ENCODE data around the gene LCTL.

LCTL gene

DNA sequence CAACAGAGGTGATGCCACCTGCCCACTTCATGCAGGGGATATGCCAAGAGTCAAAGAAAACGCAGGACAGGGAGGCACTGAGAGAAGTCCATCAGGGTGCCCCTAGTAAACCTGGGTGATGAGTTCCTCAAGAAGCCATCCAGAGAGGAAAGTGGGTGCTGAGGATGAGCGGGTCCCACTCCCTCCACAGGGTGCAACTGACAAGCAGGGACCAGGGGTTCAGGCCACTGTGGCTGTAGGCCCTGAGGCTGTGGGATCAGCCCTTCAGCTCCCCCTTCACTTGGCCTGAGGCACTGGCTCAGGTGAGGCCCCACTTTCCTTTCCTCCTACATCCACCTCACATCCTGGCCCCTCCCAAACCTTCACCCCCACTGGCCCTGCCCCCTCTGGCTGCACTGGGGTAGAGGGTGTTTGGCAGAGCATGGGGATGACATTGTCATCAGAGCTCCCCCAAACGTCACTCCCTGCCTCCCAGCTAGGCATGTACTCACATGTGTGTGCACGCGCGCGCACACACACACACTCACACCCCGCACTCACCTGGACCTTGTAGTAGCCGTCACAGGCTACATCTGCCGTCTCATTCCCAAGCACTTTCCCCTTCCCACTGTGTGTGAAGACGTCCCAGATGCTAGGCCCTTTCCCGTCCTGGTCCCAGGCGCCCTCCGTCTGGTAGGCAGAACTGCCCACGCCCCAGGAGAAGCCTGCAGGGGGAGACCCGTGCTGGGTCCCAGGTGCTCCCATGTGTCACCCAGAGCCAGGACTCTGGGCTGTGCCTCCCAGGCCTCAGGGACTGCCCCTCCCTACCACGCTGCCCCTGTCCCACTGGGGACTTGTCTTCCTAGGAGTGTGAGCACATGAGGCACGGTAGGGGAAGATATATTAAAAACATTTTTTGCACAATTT lies 1.4 kb downstream of the LCTL start:
- H3K4me1 Mint-ChIP-seq (ENCODE audit: low read depth) = peaks cover 6% of the 10 kb centered on the region
- no peaks in the 10 kb centered on the region for H3K36me3 Mint-ChIP-seq (ENCODE audit: low read depth)
- no peaks in the 10 kb centered on the region for H3K9me3 Mint-ChIP-seq
- H3K27me3 Mint-ChIP-seq = peaks cover 4% of the 10 kb centered on the region
- H3K4me3 Mint-ChIP-seq = no peak overlapping the region
- no peak overlapping the region for H3K27ac Mint-ChIP-seq

DNA sequence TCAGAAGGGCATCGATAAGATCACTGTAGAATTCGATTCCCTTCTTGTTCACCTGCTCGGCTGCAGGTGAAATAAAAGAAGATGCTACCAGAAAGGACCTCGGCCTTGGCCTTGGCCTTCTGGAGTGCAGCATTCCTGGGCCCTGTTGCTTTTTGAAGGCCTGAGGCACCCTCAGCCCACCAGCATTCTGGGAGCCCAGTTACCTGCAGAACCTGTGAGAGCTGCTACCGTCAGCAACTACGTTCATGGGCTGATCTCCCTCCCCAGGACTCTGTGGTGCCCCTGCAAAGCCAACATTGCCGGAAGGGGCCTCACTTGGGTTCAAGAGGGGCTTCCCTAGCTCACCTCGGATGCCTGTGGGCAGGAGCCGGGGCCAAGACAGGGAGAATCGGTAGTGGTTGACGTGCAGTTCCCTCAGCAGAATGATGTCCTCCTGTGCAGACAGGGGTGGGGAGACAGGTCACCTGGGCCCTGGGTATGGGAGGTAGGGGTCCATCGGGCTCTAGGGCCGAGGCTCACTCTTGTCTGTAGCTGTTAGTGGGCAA lies 2.2 kb downstream of the LCTL start:
- peaks cover 4% of the 10 kb centered on the region for H3K27me3 Mint-ChIP-seq
- H3K4me1 Mint-ChIP-seq (ENCODE audit: low read depth) = peaks cover 6% of the 10 kb centered on the region
- H3K4me3 Mint-ChIP-seq = no peak overlapping the region
- no peaks in the 10 kb centered on the region for H3K36me3 Mint-ChIP-seq (ENCODE audit: low read depth)
- H3K9me3 Mint-ChIP-seq = no peaks in the 10 kb centered on the region
- no peak overlapping the region for H3K27ac Mint-ChIP-seq

DNA sequence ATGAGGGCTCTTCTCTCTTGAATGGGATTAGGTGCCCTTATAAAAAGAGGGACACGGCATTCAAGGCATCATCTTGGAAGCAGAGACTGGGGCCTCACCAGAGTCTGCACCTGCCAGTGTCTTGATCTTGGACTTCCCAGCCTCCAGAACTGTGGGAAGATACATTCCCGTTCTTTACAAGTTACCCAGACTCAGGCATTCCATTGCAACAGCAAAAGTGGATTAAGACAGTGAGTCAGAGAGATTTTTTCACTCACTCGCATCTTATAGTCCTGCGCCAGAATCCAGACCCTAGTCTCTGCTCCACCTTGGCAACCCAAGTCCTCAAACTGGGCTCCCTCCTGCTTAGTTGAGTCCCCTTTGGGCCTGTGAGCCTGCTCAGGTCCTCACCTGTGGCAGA lies 2.7 kb downstream of the LCTL start:
- Mint-ChIP-seq H3K9me3 (no peaks in the 10 kb centered on the region), H3K36me3 (ENCODE audit: low read depth) (no peaks in the 10 kb centered on the region), H3K4me1 (ENCODE audit: low read depth) (peaks cover 6% of the 10 kb centered on the region), H3K27me3 (peaks cover 4% of the 10 kb centered on the region), H3K4me3 (no peak overlapping the region), H3K27ac (no peak overlapping the region)

DNA sequence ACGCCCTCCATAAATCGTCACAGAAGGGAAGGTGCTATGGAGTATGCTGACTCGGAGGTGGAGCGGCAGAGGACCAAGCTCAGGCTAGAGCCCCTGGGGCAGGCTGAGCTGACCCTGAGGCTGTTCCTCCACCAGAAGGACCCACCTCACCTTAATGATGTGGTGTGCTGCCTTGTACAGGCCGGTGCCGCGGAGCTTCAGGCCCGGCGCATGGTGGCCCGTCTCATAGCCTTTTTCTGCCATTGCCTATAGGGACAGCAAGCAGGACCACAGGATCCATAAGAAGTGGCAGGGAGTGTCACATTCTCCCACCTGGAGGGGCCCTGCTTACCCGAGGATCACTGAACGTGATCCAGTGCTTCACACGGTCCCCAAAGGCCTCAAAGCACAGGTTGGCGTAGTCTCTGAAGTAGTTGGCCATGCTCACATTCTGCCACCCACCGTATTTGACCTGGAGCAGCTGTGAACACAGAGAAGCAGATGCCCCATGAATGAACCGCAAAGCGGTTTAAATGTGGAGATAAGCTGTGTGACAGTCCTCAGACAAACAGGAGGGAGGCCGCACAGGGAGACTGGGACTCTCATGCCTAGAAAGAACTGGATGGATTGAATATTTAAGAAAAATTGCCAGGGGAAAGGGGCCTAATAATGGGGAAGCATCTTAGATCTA lies 4.8 kb downstream of the LCTL start:
- no peaks in the 10 kb centered on the region for H3K36me3 Mint-ChIP-seq (ENCODE audit: low read depth)

DNA sequence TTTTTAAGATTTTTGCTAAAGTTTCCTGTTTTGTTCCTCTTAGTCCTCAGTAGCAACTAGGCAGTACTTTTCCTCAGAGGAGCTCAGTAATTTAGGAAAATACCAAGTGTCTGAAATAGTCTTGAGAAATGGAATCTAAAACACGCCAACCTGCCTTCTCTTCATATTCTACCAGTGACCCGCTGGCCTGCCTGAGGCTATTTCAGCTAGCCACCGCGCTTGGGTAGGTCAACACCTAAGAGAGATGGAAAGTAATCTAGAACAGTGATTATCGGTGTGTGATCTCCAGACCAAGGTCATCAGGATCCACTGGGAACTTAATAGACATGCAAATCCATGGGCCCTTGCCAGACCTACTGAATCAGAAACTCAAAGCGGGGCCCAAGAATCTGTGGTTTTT lies 7.5 kb downstream of the LCTL start:
- peaks cover 11% of the 10 kb centered on the region for H3K36me3 Mint-ChIP-seq (ENCODE audit: low read depth)
- H3K4me3 Mint-ChIP-seq = no peak overlapping the region
- no peaks in the 10 kb centered on the region for H3K4me1 Mint-ChIP-seq (ENCODE audit: low read depth)
- H3K27me3 Mint-ChIP-seq = no peaks in the 10 kb centered on the region
- H3K27ac Mint-ChIP-seq = no peak overlapping the region
- peaks cover 3% of the 10 kb centered on the region for H3K9me3 Mint-ChIP-seq

More for the DNA sequence above, 4.8 kb downstream of the LCTL start:
- no peak overlapping the region for H3K4me3 Mint-ChIP-seq
- no peaks in the 10 kb centered on the region for H3K27me3 Mint-ChIP-seq
- H3K4me1 Mint-ChIP-seq (ENCODE audit: low read depth) = no peaks in the 10 kb centered on the region
- H3K27ac Mint-ChIP-seq = no peak overlapping the region
- H3K9me3 Mint-ChIP-seq = no peaks in the 10 kb centered on the region

DNA sequence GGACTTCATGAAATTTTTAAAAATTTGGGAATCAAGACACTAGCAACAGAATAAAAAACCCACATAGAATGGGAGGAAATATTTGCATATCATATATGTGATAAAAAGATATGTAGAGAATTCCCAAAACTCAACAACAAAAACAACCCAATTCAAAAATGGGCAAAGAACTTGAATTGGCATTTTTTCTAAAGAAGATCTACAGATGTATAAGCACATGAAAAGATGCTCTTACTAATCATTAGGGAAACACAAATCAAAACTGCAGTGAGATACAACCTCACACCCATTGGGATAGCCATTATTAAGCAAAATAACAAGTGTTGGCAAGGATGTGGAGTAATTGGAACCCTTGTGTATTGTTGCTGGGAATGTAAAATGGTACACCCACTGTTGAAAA lies 10.1 kb downstream of the LCTL start:
- Mint-ChIP-seq H3K4me1 (ENCODE audit: low read depth) (no peaks in the 10 kb centered on the region), H3K27ac (no peak overlapping the region), H3K36me3 (ENCODE audit: low read depth) (peaks cover 23% of the 10 kb centered on the region), H3K4me3 (no peak overlapping the region), H3K27me3 (no peaks in the 10 kb centered on the region), H3K9me3 (peaks cover 3% of the 10 kb centered on the region)

DNA sequence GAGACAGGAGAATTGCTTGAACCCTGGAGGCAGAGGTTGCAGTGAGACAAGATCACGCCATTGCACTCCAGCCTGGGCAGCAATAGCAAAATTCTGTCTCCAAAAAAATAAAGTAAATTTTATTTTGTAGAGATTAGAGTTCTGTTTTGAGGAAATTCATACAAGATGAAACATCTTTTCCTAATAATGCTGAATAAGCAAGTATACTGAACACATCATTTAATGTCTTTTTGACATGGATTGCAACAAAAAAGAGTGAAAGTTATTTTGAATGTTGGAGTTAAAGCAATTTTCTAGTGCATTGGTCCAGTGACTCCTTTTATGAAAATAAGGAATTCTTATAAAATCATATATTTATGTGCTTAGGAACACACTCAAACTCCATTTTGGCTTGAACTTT lies 20.5 kb downstream of the LCTL start:
- Mint-ChIP-seq H3K4me1 (ENCODE audit: low read depth) (peaks cover 5% of the 10 kb centered on the region), H3K36me3 (ENCODE audit: low read depth) (peaks cover 51% of the 10 kb centered on the region), H3K27me3 (no peaks in the 10 kb centered on the region), H3K4me3 (no peak overlapping the region), H3K9me3 (no peaks in the 10 kb centered on the region), H3K27ac (no peak overlapping the region)

DNA sequence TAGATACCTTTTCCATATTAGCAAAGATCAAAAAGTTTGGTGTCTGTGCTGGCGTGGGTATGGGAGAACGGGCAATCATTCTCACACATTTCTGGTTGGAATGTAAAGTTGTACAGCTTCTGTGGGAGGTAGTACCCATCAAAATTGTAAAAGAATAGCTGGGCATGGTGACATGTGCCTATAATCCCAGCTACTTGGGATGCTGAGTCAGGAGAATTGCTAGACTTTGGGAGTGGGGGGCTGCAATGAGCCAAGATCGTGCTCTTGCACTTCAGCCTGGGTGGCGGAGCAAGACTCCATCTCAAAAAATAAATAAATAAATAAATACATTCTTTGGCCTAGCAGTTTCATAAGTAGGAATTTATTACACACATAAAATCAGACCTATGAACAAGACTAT lies 22.9 kb downstream of the LCTL start:
- Mint-ChIP-seq H3K27ac (no peak overlapping the region), H3K9me3 (no peaks in the 10 kb centered on the region), H3K36me3 (ENCODE audit: low read depth) (peaks cover 52% of the 10 kb centered on the region), H3K4me1 (ENCODE audit: low read depth) (peaks cover 5% of the 10 kb centered on the region), H3K27me3 (no peaks in the 10 kb centered on the region), H3K4me3 (no peak overlapping the region)

DNA sequence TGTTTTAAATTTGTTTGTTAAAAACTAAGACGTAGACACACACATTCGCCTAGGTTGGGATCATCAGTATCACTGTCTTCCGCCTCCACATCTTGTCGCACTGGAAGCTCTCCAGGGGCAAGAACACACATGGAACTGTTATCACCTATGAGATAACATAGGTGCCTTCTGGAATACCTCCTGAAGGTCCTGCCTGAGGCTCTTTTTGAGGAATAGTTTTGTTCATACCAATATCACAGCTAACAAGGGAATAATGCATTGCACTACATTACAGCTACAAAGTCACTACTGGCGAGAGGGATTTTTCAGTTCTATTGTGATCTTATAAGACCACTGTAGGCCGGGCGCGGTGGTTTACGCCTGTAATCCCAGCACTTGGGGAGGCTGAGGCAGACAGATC lies 30.7 kb downstream of the LCTL start:
- H3K27ac Mint-ChIP-seq = no peak overlapping the region

DNA sequence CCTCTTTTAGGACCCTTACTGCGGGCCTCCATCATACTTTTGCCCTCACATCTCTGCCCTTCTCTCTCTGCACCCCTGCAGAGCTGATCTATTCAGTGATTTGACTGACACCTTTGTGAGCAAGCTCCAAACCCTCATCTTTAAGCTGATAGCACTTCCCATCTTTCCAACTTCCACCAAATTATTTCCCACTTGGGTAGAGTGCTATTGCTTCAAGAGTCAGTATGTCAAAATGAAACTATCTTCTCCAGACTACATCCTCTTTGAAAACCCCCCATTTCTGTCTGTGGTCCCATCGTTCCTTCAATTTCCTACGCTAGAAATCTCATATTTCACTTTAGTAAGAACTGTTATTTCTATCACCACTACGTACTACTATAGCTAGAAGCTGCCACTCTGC lies 41.0 kb downstream of the LCTL start:
- Mint-ChIP-seq H3K27ac (no peak overlapping the region), H3K4me1 (ENCODE audit: low read depth) (no peaks in the 10 kb centered on the region), H3K9me3 (no peaks in the 10 kb centered on the region), H3K27me3 (no peaks in the 10 kb centered on the region), H3K36me3 (ENCODE audit: low read depth) (peaks cover 74% of the 10 kb centered on the region), H3K4me3 (no peak overlapping the region)

More for the DNA sequence above, 30.7 kb downstream of the LCTL start:
- Mint-ChIP-seq H3K27me3 (no peaks in the 10 kb centered on the region), H3K4me1 (ENCODE audit: low read depth) (no peaks in the 10 kb centered on the region), H3K36me3 (ENCODE audit: low read depth) (peaks cover 64% of the 10 kb centered on the region), H3K9me3 (no peaks in the 10 kb centered on the region), H3K4me3 (no peak overlapping the region)

DNA sequence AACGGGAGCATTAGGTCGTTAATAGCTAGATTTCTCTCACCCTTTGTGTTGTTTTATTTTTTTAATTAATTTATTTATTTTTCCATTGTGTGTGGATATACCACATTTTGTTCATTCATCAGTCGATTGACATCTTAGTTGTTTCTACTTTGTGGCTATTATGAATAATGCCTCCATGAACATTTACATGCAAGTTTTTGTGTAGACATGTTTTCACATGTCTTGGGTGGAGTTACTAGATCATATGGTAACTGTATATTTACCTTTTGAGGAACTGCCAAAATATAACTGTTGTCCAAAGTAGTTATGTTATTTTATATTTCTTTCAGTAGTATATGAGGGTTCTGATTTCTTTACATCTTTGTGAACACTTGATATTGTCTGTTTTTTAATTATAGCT lies 41.9 kb downstream of the LCTL start:
- no peaks in the 10 kb centered on the region for H3K27me3 Mint-ChIP-seq
- no peak overlapping the region for H3K4me3 Mint-ChIP-seq
- peaks cover 69% of the 10 kb centered on the region for H3K36me3 Mint-ChIP-seq (ENCODE audit: low read depth)
- H3K4me1 Mint-ChIP-seq (ENCODE audit: low read depth) = no peaks in the 10 kb centered on the region
- no peak overlapping the region for H3K27ac Mint-ChIP-seq
- no peaks in the 10 kb centered on the region for H3K9me3 Mint-ChIP-seq

DNA sequence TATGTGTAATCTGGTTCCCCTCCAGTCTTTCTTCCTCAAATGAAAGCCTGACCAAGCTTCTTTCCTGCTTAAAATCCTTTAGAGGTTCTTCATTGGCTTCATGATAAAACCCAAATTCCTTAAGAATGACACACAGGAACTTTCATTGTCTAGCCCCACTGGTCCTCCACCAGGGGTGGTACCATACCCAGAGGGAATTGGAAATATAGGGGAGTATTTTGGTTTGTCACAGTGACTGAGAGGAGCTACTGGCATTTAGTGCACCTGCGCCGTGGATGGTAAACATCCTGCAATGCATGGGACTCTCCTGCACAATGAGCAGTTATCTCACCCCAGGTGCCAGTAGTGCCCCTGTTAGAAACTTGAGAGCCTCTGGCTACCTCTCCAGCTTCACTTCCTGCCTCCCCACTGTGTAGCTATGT lies 49.9 kb downstream of the LCTL start:
- Mint-ChIP-seq H3K27me3 (no peaks in the 10 kb centered on the region), H3K27ac (no peak overlapping the region), H3K4me1 (ENCODE audit: low read depth) (no peaks in the 10 kb centered on the region), H3K4me3 (no peak overlapping the region), H3K9me3 (no peaks in the 10 kb centered on the region), H3K36me3 (ENCODE audit: low read depth) (peaks cover 52% of the 10 kb centered on the region)

DNA sequence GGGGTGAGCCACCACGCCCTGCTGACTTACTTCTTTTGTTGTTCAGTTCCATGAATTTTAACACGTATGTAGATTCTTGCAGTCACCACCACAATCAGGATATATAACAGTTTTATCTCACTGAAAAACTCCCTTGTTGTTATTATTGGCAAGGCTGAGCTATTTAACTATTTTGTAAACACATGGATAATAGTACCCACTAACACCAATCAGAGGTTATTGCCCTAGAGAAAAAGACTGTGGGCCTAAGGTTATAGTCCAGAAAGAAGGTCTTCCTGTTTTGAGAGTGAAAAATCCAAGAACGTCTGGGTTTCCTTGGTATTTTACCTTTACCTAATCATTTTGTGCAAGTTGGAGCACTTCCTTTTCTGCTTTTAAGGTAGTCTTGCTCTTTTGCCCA lies 51.2 kb downstream of the LCTL start:
- no peaks in the 10 kb centered on the region for H3K27me3 Mint-ChIP-seq
- H3K36me3 Mint-ChIP-seq (ENCODE audit: low read depth) = peaks cover 52% of the 10 kb centered on the region
- H3K4me1 Mint-ChIP-seq (ENCODE audit: low read depth) = no peaks in the 10 kb centered on the region
- H3K27ac Mint-ChIP-seq = no peak overlapping the region
- H3K9me3 Mint-ChIP-seq = no peaks in the 10 kb centered on the region
- H3K4me3 Mint-ChIP-seq = no peak overlapping the region

DNA sequence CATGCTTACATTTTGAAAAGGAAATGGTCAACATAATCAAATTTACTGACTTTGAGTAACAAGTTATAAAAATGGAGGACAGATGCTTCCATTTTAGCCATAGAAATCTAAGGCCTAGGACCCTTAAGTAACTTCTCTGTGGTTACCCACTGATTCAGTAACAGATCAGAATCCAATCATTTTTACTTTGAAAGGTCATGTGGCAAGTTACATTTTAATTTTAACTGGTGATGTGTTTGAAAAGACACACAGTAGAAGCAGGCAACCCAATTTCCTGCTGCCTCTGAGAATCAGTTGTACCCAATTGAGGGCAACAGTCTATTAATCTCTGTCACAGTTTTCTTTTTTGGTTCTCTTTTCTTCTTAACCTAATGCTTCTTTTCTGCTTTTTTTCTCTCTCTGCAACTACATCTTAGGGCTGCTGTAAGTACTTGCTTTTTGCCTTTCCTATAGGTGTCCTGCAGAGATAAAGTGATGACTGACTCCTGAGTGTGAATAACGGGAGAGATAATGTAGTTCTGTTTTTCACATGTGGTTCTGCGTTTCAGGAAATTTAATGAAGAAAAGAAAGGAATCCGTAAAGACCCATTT lies 57.4 kb downstream of the LCTL start:
- Mint-ChIP-seq H3K4me3 (no peak overlapping the region), H3K4me1 (ENCODE audit: low read depth) (peaks cover 29% of the 10 kb centered on the region), H3K27ac (no peak overlapping the region), H3K27me3 (no peaks in the 10 kb centered on the region), H3K36me3 (ENCODE audit: low read depth) (peaks cover 41% of the 10 kb centered on the region), H3K9me3 (no peaks in the 10 kb centered on the region)

DNA sequence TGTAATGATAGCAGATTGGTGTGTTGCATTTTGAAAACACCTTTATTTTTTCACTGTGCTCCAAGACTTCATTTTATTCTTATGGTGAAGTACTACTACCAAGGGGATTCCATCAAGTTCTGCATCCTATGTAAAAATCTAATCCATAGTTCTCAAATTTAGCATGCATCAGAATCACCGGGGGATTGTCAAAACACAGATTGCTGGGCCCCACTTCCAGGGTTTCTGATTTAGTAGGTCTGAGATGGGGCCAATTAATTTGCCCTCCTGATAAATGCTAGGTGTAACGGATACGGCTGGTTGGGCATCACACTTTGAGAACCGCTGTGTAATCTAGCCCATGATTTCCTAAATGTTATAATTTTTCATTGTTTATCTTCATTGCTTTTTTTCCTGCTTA lies 60.0 kb downstream of the LCTL start:
- H3K36me3 Mint-ChIP-seq (ENCODE audit: low read depth) = peaks cover 63% of the 10 kb centered on the region
- H3K27ac Mint-ChIP-seq = peak overlapping the region; percentile 99
- H3K4me3 Mint-ChIP-seq = peak overlapping the region; percentile 93
- H3K9me3 Mint-ChIP-seq = no peaks in the 10 kb centered on the region
- no peaks in the 10 kb centered on the region for H3K27me3 Mint-ChIP-seq
- H3K4me1 Mint-ChIP-seq (ENCODE audit: low read depth) = peaks cover 51% of the 10 kb centered on the region
